ENCODE results near the gene STX4. TPM values are rescaled to one million over a fixed set of nuclear protein-coding genes. Genes with fewer than 3 reads are reported as not detected.

STX4 gene
- total RNA-seq, 1 experiment from 2014 or later, result 26.0 TPM

DNA sequence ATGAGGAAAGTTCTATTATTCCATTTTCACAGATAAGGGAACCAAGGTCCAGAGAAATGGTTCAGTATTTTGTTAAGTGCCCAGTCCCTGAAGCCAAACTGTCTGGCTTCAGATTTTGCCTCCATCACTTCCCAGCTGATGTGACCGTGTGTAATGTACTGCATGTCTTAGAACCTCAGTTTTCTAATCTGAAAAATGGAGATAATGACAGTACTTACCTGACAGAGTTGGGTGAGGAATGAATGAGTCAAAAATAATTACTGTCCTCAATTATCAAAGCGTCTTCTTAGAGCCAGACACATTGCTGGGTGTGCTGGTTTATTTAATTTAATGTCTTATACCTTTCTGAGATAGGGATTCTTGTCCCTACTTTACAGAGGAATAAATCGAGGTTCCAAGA lies 34.0 kb downstream of the STX4 start:
- ChIA-PET CTCF (no interaction called here), RAD21 (ENCODE audit: low non-redundant PET in 1 of 2, low total read pairs in 2 of 2, uncharacterized antibody in 2 of 2, unreplicated experiment in 2 of 2) (no interaction called here), POLR2A (no interaction called here)
- Histone ChIP-seq H3K79me2 (ENCODE audit: insufficient read depth, low read length) (peaks cover 71% of the 10 kb centered on the region), H3K27me3 (ENCODE audit: insufficient read depth, low read length) (no peaks in the 10 kb centered on the region), H3K4me3 (replicated peaks in 1 of 2; ENCODE audit: low read depth in 1 of 2, low read length in 2 of 2) (no peak overlapping the region), H3K36me3 (ENCODE audit: control insufficient read depth in 1 of 2, insufficient read depth in 2 of 2, low read length in 2 of 2) (peaks cover 2 to 5% of the 10 kb centered on the region in 2 experiments; a peak in 2 of 4 replicates), H3K9ac (ENCODE audit: low read length) (no peak overlapping the region), H3K9me3 (ENCODE audit: control insufficient read depth in 1 of 2, insufficient read depth in 1 of 2, low read depth in 1 of 2, low read length in 2 of 2) (no peaks in the 10 kb centered on the region), H3K4me1 (ENCODE audit: control insufficient read depth in 1 of 2, insufficient read depth in 2 of 2, low read length in 2 of 2) (peaks cover 5 to 19% of the 10 kb centered on the region in 2 experiments; a peak in 3 of 4 replicates), H3K27ac (ENCODE audit: low read depth, low read length) (no peak overlapping the region), H3K9me2 (ENCODE audit: insufficient read depth) (no peaks in the 10 kb centered on the region), H3K4me2 (ENCODE audit: low read length) (no peak overlapping the region), H4K20me1 (ENCODE audit: insufficient read depth) (no peaks in the 10 kb centered on the region), H2AFZ (ENCODE audit: low read depth, low read length, poor library complexity, severe bottlenecking) (no peak overlapping the region)
- no peak for TF ChIP-seq EGR1 (IDR thresholded peaks at IDR 0.05; ENCODE audit: low read depth)
- TF ChIP-seq FOSL1 (IDR thresholded peaks at IDR 0.05; ENCODE audit: low read depth), result no peak
- TF ChIP-seq, protein P1, sequence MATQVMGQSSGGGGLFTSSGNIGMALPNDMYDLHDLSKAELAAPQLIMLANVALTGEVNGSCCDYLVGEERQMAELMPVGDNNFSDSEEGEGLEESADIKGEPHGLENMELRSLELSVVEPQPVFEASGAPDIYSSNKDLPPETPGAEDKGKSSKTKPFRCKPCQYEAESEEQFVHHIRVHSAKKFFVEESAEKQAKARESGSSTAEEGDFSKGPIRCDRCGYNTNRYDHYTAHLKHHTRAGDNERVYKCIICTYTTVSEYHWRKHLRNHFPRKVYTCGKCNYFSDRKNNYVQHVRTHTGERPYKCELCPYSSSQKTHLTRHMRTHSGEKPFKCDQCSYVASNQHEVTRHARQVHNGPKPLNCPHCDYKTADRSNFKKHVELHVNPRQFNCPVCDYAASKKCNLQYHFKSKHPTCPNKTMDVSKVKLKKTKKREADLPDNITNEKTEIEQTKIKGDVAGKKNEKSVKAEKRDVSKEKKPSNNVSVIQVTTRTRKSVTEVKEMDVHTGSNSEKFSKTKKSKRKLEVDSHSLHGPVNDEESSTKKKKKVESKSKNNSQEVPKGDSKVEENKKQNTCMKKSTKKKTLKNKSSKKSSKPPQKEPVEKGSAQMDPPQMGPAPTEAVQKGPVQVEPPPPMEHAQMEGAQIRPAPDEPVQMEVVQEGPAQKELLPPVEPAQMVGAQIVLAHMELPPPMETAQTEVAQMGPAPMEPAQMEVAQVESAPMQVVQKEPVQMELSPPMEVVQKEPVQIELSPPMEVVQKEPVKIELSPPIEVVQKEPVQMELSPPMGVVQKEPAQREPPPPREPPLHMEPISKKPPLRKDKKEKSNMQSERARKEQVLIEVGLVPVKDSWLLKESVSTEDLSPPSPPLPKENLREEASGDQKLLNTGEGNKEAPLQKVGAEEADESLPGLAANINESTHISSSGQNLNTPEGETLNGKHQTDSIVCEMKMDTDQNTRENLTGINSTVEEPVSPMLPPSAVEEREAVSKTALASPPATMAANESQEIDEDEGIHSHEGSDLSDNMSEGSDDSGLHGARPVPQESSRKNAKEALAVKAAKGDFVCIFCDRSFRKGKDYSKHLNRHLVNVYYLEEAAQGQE (IDR thresholded peaks at IDR 0.05; ENCODE audit: low read depth), result no peak
- TF ChIP-seq, protein P2, sequence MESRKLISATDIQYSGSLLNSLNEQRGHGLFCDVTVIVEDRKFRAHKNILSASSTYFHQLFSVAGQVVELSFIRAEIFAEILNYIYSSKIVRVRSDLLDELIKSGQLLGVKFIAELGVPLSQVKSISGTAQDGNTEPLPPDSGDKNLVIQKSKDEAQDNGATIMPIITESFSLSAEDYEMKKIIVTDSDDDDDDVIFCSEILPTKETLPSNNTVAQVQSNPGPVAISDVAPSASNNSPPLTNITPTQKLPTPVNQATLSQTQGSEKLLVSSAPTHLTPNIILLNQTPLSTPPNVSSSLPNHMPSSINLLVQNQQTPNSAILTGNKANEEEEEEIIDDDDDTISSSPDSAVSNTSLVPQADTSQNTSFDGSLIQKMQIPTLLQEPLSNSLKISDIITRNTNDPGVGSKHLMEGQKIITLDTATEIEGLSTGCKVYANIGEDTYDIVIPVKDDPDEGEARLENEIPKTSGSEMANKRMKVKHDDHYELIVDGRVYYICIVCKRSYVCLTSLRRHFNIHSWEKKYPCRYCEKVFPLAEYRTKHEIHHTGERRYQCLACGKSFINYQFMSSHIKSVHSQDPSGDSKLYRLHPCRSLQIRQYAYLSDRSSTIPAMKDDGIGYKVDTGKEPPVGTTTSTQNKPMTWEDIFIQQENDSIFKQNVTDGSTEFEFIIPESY (IDR thresholded peaks at IDR 0.05; ENCODE audit: extremely low read depth, insufficient replicate concordance, low read length), result no peak
- TF ChIP-seq ZNF274 (IDR thresholded peaks at IDR 0.05; ENCODE audit: low read depth, low read length), result no peak
- no peak for TF ChIP-seq CEBPB (IDR thresholded peaks at IDR 0.05; ENCODE audit: low read depth)
- TF ChIP-seq SP1 (IDR thresholded peaks at IDR 0.05; ENCODE audit: low read depth), result no peak
- TF ChIP-seq, protein P3, sequence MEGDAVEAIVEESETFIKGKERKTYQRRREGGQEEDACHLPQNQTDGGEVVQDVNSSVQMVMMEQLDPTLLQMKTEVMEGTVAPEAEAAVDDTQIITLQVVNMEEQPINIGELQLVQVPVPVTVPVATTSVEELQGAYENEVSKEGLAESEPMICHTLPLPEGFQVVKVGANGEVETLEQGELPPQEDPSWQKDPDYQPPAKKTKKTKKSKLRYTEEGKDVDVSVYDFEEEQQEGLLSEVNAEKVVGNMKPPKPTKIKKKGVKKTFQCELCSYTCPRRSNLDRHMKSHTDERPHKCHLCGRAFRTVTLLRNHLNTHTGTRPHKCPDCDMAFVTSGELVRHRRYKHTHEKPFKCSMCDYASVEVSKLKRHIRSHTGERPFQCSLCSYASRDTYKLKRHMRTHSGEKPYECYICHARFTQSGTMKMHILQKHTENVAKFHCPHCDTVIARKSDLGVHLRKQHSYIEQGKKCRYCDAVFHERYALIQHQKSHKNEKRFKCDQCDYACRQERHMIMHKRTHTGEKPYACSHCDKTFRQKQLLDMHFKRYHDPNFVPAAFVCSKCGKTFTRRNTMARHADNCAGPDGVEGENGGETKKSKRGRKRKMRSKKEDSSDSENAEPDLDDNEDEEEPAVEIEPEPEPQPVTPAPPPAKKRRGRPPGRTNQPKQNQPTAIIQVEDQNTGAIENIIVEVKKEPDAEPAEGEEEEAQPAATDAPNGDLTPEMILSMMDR (IDR thresholded peaks at IDR 0.05 in 2 of 3, conservative IDR thresholded peaks at IDR 0.05 in 1 of 3; ENCODE audit: borderline replicate concordance in 1 of 3, insufficient read depth in 1 of 3, low read depth in 2 of 3, low read length in 2 of 3), result no peak
- no peak for TF ChIP-seq POLR2A (IDR thresholded peaks at IDR 0.05; ENCODE audit: borderline replicate concordance, extremely low read depth, insufficient read depth, insufficient read length)
- no peak for TF ChIP-seq JUND (IDR thresholded peaks at IDR 0.05)
- TF ChIP-seq CBX3 (IDR thresholded peaks at IDR 0.05; ENCODE audit: low read depth), result no peak
- TF ChIP-seq YY1 (IDR thresholded peaks at IDR 0.05; ENCODE audit: extremely low read depth, insufficient replicate concordance, low read depth, low read length), result no peak
- TF ChIP-seq, protein P4, sequence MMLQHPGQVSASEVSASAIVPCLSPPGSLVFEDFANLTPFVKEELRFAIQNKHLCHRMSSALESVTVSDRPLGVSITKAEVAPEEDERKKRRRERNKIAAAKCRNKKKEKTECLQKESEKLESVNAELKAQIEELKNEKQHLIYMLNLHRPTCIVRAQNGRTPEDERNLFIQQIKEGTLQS (IDR thresholded peaks at IDR 0.05), result no peak
- TF ChIP-seq, protein P5, sequence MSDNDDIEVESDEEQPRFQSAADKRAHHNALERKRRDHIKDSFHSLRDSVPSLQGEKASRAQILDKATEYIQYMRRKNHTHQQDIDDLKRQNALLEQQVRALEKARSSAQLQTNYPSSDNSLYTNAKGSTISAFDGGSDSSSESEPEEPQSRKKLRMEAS (IDR thresholded peaks at IDR 0.05), result no peak
- no peak for TF ChIP-seq EZH2phosphoT487 (IDR thresholded peaks at IDR 0.05; ENCODE audit: borderline replicate concordance)
- no peak for TF ChIP-seq TCF7L2 (IDR thresholded peaks at IDR 0.05; ENCODE audit: borderline replicate concordance, extremely low read depth, insufficient read depth, insufficient read length)
- no peak for TF ChIP-seq EZH2 (IDR thresholded peaks at IDR 0.05)
- no peak for TF ChIP-seq POLR2AphosphoS5 (IDR thresholded peaks at IDR 0.05; ENCODE audit: low read depth, low read length)
- intact Hi-C loops (cut with micrococcal nuclease), result no loop called here
- BruUV-seq (replicated peaks), result no TSS peak
- no peak for ATAC-seq
- no peak for DNase-seq (ENCODE audit: low read depth, low spot score)
